Neural progenitor cell (in vitro differentiated cells): ENCODE data around the gene SHLD3. TPM values are rescaled to one million over a fixed set of nuclear protein-coding genes. Genes with fewer than 3 reads are reported as not detected.

ENCODE experiments used
- DNase-seq: peaks from one replicate; pipeline ENCODE4 v3.0.0-alpha.2; 2016; ENCODE audit warnings: low spot score
- H2AFZ ChIP-seq: fragments of 200-600 bp; sonication (generic); replicated peaks from 2 replicates; pipeline ENCODE4 v1.6.1; 2016; ENCODE audit warnings: antibody characterized with exemption
- H3F3A ChIP-seq: fragments of 200-600 bp; sonication (generic); 2 replicates; pipeline ENCODE4 v1.6.1; 2016; ENCODE audit warnings: antibody characterized with exemption, low read depth
- H3K27ac ChIP-seq: fragments of 200-600 bp; sonication (generic); 2 replicates; pipeline ENCODE4 v1.5.1; 2016; ENCODE audit warnings: mild to moderate bottlenecking
- H3K27me3 ChIP-seq: fragments of 200-600 bp; sonication (generic); 2 replicates; pipeline ENCODE4 v1.6.1; 2016; ENCODE audit warnings: mild to moderate bottlenecking, moderate library complexity
- H3K36me3 ChIP-seq: fragments of 200-600 bp; sonication (generic); 2 replicates; pipeline ENCODE4 v1.5.1; 2016
- H3K4me1 ChIP-seq: fragments of 200-600 bp; sonication (generic); 2 replicates; pipeline ENCODE4 v1.6.1; 2016; ENCODE audit warnings: mixed run types
- H3K4me2 ChIP-seq: fragments of 200-600 bp; sonication (generic); 2 replicates; pipeline ENCODE4 v1.6.1; 2016
- H3K4me3 ChIP-seq: fragments of 200-600 bp; sonication (generic); 2 replicates; pipeline ENCODE4 v1.5.1; 2016
- H3K79me2 ChIP-seq: fragments of 200-600 bp; sonication (generic); 2 replicates; pipeline ENCODE4 v1.6.1; 2016; ENCODE audit warnings: low read depth
- H3K9ac ChIP-seq: fragments of 200-600 bp; sonication (generic); 2 replicates; pipeline ENCODE4 v1.6.1; 2016
- H3K9me3 ChIP-seq: fragments of 200-600 bp; sonication (generic); 2 replicates; pipeline ENCODE4 v1.5.1; 2016; ENCODE audit warnings: low read depth
- H4K20me1 ChIP-seq: fragments of 200-600 bp; sonication (generic); 2 replicates; pipeline ENCODE4 v1.6.1; 2016; ENCODE audit warnings: low read depth
- H3K27ac Mint-ChIP-seq: 3 replicates; pipeline ENCODE4 v1.8.0; 2021; ENCODE audit warnings: mixed read lengths
- H3K27me3 Mint-ChIP-seq: 2 replicates; pipeline ENCODE4 v1.8.0; 2022; ENCODE audit warnings: low read depth, mild to moderate bottlenecking, inconsistent platforms, moderate library complexity, mixed read lengths; ENCODE audit not compliant: insufficient read depth
- H3K36me3 Mint-ChIP-seq: 3 replicates; pipeline ENCODE4 v1.8.0; 2021; ENCODE audit warnings: mixed read lengths
- H3K4me1 Mint-ChIP-seq: 3 replicates; pipeline ENCODE4 v1.8.0; 2021; ENCODE audit warnings: mixed read lengths
- H3K4me3 Mint-ChIP-seq: 3 replicates; pipeline ENCODE4 v1.8.0; 2021; ENCODE audit warnings: mild to moderate bottlenecking, moderate library complexity, mixed read lengths
- H3K9me3 Mint-ChIP-seq: 3 replicates; pipeline ENCODE4 v1.8.0; 2020; ENCODE audit warnings: mixed read lengths
- EZH2 ChIP-seq: fragments of 200-600 bp; sonication (generic); IDR thresholded peaks from 2 replicates; pipeline ENCODE4 v1.6.1; 2017; ENCODE audit warnings: antibody characterized with exemption, mild to moderate bottlenecking, moderate library complexity
- EZH2phosphoT487 ChIP-seq: fragments of 200-600 bp; sonication (generic); IDR thresholded peaks from 2 replicates; pipeline ENCODE4 v1.6.1; 2017; ENCODE audit warnings: antibody characterized with exemption
- total RNA-seq: library from RNA; depleted of rRNA; stranded (reverse); fragments of >200 nt; gene quantifications from 2 replicates; pipeline ENCODE4 v1.2.3, GENCODE V29; 2015; ENCODE audit warnings: low replicate concordance
- TF ChIP-seq, protein P1 (sequence below): fragments of 200-600 bp; sonication (generic); IDR thresholded peaks from 2 replicates; pipeline ENCODE4 v1.5.1; 2017; ENCODE audit warnings: antibody characterized with exemption, mild to moderate bottlenecking

The SHLD3 gene
- total RNA-seq, 1 donor from 2014 or later: 8.4 TPM

DNA sequence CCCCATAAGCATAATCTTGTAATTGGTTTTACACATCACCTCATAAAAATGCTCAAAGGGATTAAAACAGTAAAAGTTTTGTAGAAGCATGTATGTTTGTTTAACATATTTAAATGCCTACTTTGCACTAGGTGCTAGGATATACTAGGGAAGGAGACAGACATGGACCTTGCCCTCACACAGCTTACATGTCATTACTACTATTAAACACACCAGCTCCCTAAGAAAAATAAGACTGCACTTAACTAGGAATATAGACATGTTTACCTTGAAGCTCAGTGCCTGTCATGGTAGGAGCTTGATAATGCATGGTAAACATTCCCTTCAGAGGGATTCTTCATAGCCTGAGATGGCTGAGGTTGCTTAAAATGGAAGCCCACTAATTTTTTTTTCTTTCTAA, 6.2 kb downstream of the SHLD3 start:
- peaks cover 51% of the 10 kb centered on the region for H3K79me2 ChIP-seq
- Mint-ChIP-seq H3K4me3 (no peak overlapping the region), H3K27ac (no peak overlapping the region)

DNA sequence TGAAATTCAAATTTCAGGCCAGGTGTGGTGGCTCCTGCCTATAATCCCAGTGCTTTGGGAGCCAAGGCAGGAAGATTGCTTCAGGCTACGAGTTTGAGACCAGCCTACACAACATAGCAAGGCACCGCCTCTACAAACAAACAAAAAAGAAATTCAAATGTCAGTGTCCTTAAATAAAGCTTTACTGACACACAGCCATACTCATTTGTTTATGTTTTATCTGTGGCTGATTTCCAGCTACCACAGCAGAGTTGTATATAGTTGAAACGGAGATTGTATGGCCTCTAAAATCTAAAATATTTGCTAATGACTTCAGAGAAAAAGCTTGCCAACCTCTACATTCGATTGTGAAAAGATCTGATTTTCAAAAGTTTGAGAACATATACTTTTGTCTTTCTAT, 15.4 kb downstream of the SHLD3 start:
- H3K9me3 ChIP-seq: no peaks in the 10 kb centered on the region
- no peak overlapping the region for H3K27ac ChIP-seq
- TF ChIP-seq EZH2phosphoT487: no peak
- Mint-ChIP-seq H3K27ac (no peak overlapping the region), H3K4me1 (no peaks in the 10 kb centered on the region), H3K9me3 (no peaks in the 10 kb centered on the region), H3K4me3 (no peak overlapping the region), H3K27me3 (peaks cover 2% of the 10 kb centered on the region), H3K36me3 (peaks cover 16% of the 10 kb centered on the region)
- peaks cover 12% of the 10 kb centered on the region for H3K36me3 ChIP-seq
- H3F3A ChIP-seq: no peaks in the 10 kb centered on the region
- no peak overlapping the region for H3K4me2 ChIP-seq
- no peak for DNase-seq
- no peaks in the 10 kb centered on the region for H3K27me3 ChIP-seq
- no peak overlapping the region for H3K9ac ChIP-seq
- H3K4me3 ChIP-seq: no peak overlapping the region
- no peaks in the 10 kb centered on the region for H3K79me2 ChIP-seq
- no peak overlapping the region for H2AFZ ChIP-seq
- H4K20me1 ChIP-seq: no peaks in the 10 kb centered on the region
- H3K4me1 ChIP-seq: no peaks in the 10 kb centered on the region

More for the DNA sequence above, 6.2 kb downstream of the SHLD3 start:
- H3K9me3 ChIP-seq: no peaks in the 10 kb centered on the region
- H3K27me3 Mint-ChIP-seq: no peaks in the 10 kb centered on the region
- no peak for DNase-seq
- H3K4me1 ChIP-seq: peaks cover 1% of the 10 kb centered on the region
- no peak overlapping the region for H3K4me2 ChIP-seq
- H3K4me3 ChIP-seq: no peak overlapping the region
- H4K20me1 ChIP-seq: no peaks in the 10 kb centered on the region
- no peaks in the 10 kb centered on the region for H3F3A ChIP-seq
- H3K36me3 ChIP-seq: peaks cover 8% of the 10 kb centered on the region
- no peaks in the 10 kb centered on the region for H3K9me3 Mint-ChIP-seq
- H3K9ac ChIP-seq: no peak overlapping the region
- H3K4me1 Mint-ChIP-seq: peaks cover 4% of the 10 kb centered on the region
- no peak overlapping the region for H2AFZ ChIP-seq
- no peak overlapping the region for H3K27ac ChIP-seq
- no peaks in the 10 kb centered on the region for H3K27me3 ChIP-seq
- TF ChIP-seq EZH2: no peak
- TF ChIP-seq, protein P1, sequence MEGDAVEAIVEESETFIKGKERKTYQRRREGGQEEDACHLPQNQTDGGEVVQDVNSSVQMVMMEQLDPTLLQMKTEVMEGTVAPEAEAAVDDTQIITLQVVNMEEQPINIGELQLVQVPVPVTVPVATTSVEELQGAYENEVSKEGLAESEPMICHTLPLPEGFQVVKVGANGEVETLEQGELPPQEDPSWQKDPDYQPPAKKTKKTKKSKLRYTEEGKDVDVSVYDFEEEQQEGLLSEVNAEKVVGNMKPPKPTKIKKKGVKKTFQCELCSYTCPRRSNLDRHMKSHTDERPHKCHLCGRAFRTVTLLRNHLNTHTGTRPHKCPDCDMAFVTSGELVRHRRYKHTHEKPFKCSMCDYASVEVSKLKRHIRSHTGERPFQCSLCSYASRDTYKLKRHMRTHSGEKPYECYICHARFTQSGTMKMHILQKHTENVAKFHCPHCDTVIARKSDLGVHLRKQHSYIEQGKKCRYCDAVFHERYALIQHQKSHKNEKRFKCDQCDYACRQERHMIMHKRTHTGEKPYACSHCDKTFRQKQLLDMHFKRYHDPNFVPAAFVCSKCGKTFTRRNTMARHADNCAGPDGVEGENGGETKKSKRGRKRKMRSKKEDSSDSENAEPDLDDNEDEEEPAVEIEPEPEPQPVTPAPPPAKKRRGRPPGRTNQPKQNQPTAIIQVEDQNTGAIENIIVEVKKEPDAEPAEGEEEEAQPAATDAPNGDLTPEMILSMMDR: no peak
- no peak for TF ChIP-seq EZH2phosphoT487
- peaks cover 7% of the 10 kb centered on the region for H3K36me3 Mint-ChIP-seq

DNA sequence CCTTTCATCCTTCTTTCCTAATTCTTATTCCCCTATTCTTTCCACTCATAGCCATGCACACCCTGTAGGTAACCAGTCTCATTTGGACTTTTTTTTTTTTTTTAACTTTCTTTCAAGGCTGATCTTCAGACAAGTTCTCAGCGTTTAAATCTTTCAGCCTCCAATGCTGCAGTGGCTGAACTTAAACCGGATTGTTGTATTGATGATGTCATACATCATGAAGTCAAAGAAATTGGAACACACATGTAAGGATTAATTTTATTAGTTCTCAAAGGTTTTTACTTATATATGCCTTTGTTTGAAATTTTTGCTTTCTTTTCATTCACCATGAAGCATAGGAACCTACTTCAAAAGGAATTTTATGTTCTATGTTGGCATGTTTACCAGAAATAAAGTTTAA, 22.1 kb downstream of the SHLD3 start:
- H3K4me1 ChIP-seq: peaks cover 16% of the 10 kb centered on the region

DNA sequence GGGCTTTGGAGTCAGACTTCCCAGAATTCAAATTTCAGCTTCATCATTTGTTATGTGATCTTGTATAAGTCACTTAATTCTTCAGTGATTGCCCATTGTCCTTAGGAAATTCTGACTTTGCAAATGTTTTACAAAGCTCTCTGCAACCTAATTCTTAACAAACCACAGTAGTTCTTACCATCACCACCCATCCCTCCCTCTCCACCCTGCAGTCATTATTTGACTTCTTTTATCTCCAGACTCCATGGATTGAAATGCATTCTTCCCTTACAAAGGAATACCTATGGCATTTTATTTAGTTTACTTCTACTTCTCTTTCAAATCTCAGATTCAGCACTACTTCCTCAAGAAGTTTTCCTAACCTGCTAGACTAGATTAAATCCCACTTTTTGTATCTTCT, 23.1 kb downstream of the SHLD3 start:
- peaks cover 6% of the 10 kb centered on the region for H3K36me3 ChIP-seq
- H2AFZ ChIP-seq: no peak overlapping the region
- no peaks in the 10 kb centered on the region for H4K20me1 ChIP-seq
- peaks cover 15% of the 10 kb centered on the region for H3F3A ChIP-seq
- Mint-ChIP-seq H3K27me3 (no peaks in the 10 kb centered on the region), H3K36me3 (peaks cover 4% of the 10 kb centered on the region), H3K4me1 (no peaks in the 10 kb centered on the region), H3K4me3 (no peak overlapping the region), H3K27ac (no peak overlapping the region), H3K9me3 (no peaks in the 10 kb centered on the region)
- peak; percentile 23 for DNase-seq
- H3K4me3 ChIP-seq: no peak overlapping the region
- no peaks in the 10 kb centered on the region for H3K79me2 ChIP-seq
- peak overlapping the region; percentile 35 for H3K9ac ChIP-seq
- no peaks in the 10 kb centered on the region for H3K27me3 ChIP-seq
- H3K27ac ChIP-seq: peak overlapping the region; percentile 71
- peaks cover 16% of the 10 kb centered on the region for H3K4me1 ChIP-seq
- peak overlapping the region; percentile 60 for H3K4me2 ChIP-seq
- TF ChIP-seq EZH2phosphoT487 (no peak), EZH2 (no peak)
- TF ChIP-seq, protein P1: no peak
- no peaks in the 10 kb centered on the region for H3K9me3 ChIP-seq

More for the DNA sequence above, 22.1 kb downstream of the SHLD3 start:
- Mint-ChIP-seq H3K4me1 (no peaks in the 10 kb centered on the region), H3K27me3 (no peaks in the 10 kb centered on the region), H3K36me3 (peaks cover 4% of the 10 kb centered on the region), H3K9me3 (no peaks in the 10 kb centered on the region), H3K27ac (no peak overlapping the region), H3K4me3 (no peak overlapping the region)
- Histone ChIP-seq H3K27me3 (no peaks in the 10 kb centered on the region), H3K9me3 (no peaks in the 10 kb centered on the region), H3F3A (peaks cover 15% of the 10 kb centered on the region), H3K9ac (no peak overlapping the region), H4K20me1 (no peaks in the 10 kb centered on the region), H3K79me2 (no peaks in the 10 kb centered on the region), H3K4me3 (no peak overlapping the region), H3K36me3 (no peaks in the 10 kb centered on the region), H2AFZ (no peak overlapping the region), H3K4me2 (no peak overlapping the region), H3K27ac (peak overlapping the region; percentile 71)
- TF ChIP-seq, protein P1: no peak
- TF ChIP-seq EZH2: no peak
- no peak for TF ChIP-seq EZH2phosphoT487
- no peak for DNase-seq
